ENCODE measurements around the gene IFNL4. TPM values are rescaled to one million over a fixed set of nuclear protein-coding genes. Genes with fewer than 3 reads are reported as not detected.

Gene IFNL4
- total and polyA plus RNA-seq, 2 of the 13 experiments (the other 11 are each of a cell fraction or from before 2014, with no cell fraction given), result not detected

- DNase-seq (ENCODE audit: low spot score), result no peak
- H4K20me1 ChIP-seq (ENCODE audit: insufficient read depth, low read length), result no peaks in the 10 kb centered on the region
- POLR2A ChIA-PET, result no interaction called here
- ATAC-seq, result no peak
- intact Hi-C loops (cut with micrococcal nuclease; ENCODE audit: unreplicated experiment) (no loop called here), in situ Hi-C loops (cut with HindIII; ENCODE audit: extremely low pct_ligation_motif_present, low pct_unique_long_range_greater_than_20kb) (no loop called here)
- no peak overlapping the region for H3K9ac ChIP-seq (ENCODE audit: insufficient read depth, low read depth, low read length)
- no peak overlapping the region for H2AFZ ChIP-seq (ENCODE audit: low read length)
- H3K9me3 ChIP-seq (ENCODE audit: low read length), result no peaks in the 10 kb centered on the region
- H3K27me3 ChIP-seq (ENCODE audit: control insufficient read depth in 1 of 2, insufficient read depth in 2 of 2, low read length in 2 of 2), result peaks cover 0 to 6% of the 10 kb centered on the region in 2 experiments; a peak in 1 of 5 replicates
- no peak for FAIRE-seq
- H3K4me2 ChIP-seq (ENCODE audit: low read depth, low read length), result no peak overlapping the region
- no peak overlapping the region for H3K4me3 ChIP-seq (replicated peaks in 1 of 3; ENCODE audit: insufficient read depth in 1 of 3, low read depth in 2 of 3, low read length in 3 of 3)
- CTCF ChIA-PET (ENCODE audit: low intra/inter-chr PET ratio, low total read pairs), result no interaction called here
- no peak overlapping the region for H3K27ac ChIP-seq (ENCODE audit: extremely low read length, insufficient read depth, low read length)
- H3K36me3 ChIP-seq (replicated peaks in 1 of 2; ENCODE audit: control insufficient read depth in 1 of 2, insufficient read depth in 2 of 2, low read length in 2 of 2), result no peaks in the 10 kb centered on the region
- H3K4me1 ChIP-seq (ENCODE audit: insufficient read depth, low read length), result peaks cover 10% of the 10 kb centered on the region
- no peak for TF ChIP-seq CREBL2 (CRISPR knock-in tag; IDR thresholded peaks at IDR 0.05; ENCODE audit: borderline replicate concordance)
- no peak for TF ChIP-seq TFDP2 (CRISPR knock-in tag; IDR thresholded peaks at IDR 0.05)
- TF ChIP-seq NFATC3 (CRISPR knock-in tag; IDR thresholded peaks at IDR 0.05), result no peak
- no peak for TF ChIP-seq ZNF33A (CRISPR knock-in tag; IDR thresholded peaks at IDR 0.05; ENCODE audit: borderline replicate concordance)
- no peak for TF ChIP-seq ZMYM3 (CRISPR knock-in tag; IDR thresholded peaks at IDR 0.05)
- TF ChIP-seq CEBPB (IDR thresholded peaks at IDR 0.05; ENCODE audit: borderline replicate concordance, low read depth, low read length), result no peak
- TF ChIP-seq HES4 (CRISPR knock-in tag; IDR thresholded peaks at IDR 0.05; ENCODE audit: borderline replicate concordance), result no peak
- no peak for TF ChIP-seq ZNF432 (CRISPR knock-in tag; IDR thresholded peaks at IDR 0.05; ENCODE audit: borderline replicate concordance)
- no TSS peak for BruUV-seq (replicated peaks)
- H3K79me2 ChIP-seq (ENCODE audit: insufficient read depth, low read length), result no peaks in the 10 kb centered on the region
- 32% methylated on average over 8 of the region's 8 CpGs for WGBS (ENCODE audit: low lambda C conversion rate)
Observed at GRCh38 chr19:39253374-39254149, 4.9 kb upstream of the IFNL4 start.

Measured in HepG2 (cell line).